Measurements from ENCODE around the gene TSPAN11. TPM values are rescaled to one million over a fixed set of nuclear protein-coding genes. Genes with fewer than 3 reads are reported as not detected.

TSPAN11 gene
- total and polyA plus RNA-seq, 2 of the 8 experiments (the other 6 are each of a cell fraction or from before 2014, with no cell fraction given), result 3.9 to 8.2 TPM

DNA sequence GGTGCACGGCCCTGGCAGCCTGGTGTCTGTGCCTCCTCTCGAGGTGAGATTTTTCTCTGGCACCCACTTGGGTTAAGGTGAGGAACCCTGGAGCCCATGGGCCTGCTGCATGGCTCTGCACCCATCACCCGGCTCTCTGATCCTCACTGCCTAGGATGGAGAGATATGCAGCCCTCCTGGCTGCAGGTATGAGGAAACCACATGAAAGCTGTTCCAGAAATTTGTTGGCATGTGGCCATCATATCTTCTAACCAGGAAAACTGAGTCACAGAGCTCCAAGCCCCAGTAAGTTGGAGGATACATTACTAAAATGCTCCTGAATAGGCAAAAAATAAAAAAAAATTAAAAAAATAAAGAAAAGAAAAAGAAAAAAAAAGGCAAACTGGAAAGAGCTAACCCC lies 107.8 kb downstream of the TSPAN11 start:
- Histone ChIP-seq H2BK5ac (ENCODE audit: low read depth, low read length) (no peak overlapping the region), H2BK120ac (replicated peaks; ENCODE audit: low read depth, low read length) (no peak overlapping the region), H3K27ac (ENCODE audit: low read depth, low read length) (no peak overlapping the region), H4K8ac (ENCODE audit: extremely low read depth, insufficient read depth, low read length) (no peak overlapping the region), H3K14ac (ENCODE audit: insufficient read length) (no peak overlapping the region), H3K79me2 (ENCODE audit: control insufficient read depth in 1 of 2, insufficient read depth in 2 of 2, low read length in 2 of 2) (no peaks in the 10 kb centered on the region), H2BK20ac (ENCODE audit: low read length) (no peak overlapping the region), H3K36me3 (ENCODE audit: control insufficient read depth in 2 of 4, insufficient read depth in 4 of 4, low read length in 3 of 4) (no peaks in the 10 kb centered on the region), H3K56ac (replicated peaks; ENCODE audit: insufficient read length, low read depth, low read length) (no peak overlapping the region), H4K5ac (ENCODE audit: insufficient read length, low read depth, low read length) (no peak overlapping the region), H2BK12ac (ENCODE audit: low read depth, low read length) (no peak overlapping the region), H3K9me3 (ENCODE audit: insufficient read depth in 2 of 2, low read depth in 1 of 2, low read length in 1 of 2) (no peaks in the 10 kb centered on the region), H3K9ac (replicated peaks in 1 of 4; ENCODE audit: extremely low read depth in 1 of 4, low read depth in 3 of 4, low read length in 3 of 4) (no peak overlapping the region), H3K4me3 (ENCODE audit: extremely low read depth in 1 of 4, insufficient read depth in 2 of 4, low read depth in 3 of 4, low read length in 4 of 4) (no peak overlapping the region), H3K79me1 (ENCODE audit: low read depth, low read length) (no peaks in the 10 kb centered on the region), H2AFZ (ENCODE audit: low read length) (no peak overlapping the region), H3K4me1 (replicated peaks in 1 of 4; ENCODE audit: control insufficient read depth in 3 of 4, insufficient read depth in 4 of 4, low read length in 3 of 4) (no peaks in the 10 kb centered on the region), H3K4me2 (ENCODE audit: insufficient read depth in 1 of 2, low read depth in 2 of 2, low read length in 2 of 2) (no peak overlapping the region), H2BK15ac (ENCODE audit: low read length) (no peak overlapping the region), H3K4ac (replicated peaks; ENCODE audit: insufficient read length, low read depth, low read length) (no peak overlapping the region), H3K18ac (ENCODE audit: extremely low read depth, low read length) (no peak overlapping the region), H4K20me1 (replicated peaks in 1 of 2; ENCODE audit: control insufficient read depth in 1 of 2, insufficient read depth in 2 of 2, low read length in 2 of 2) (no peaks in the 10 kb centered on the region), H3K27me3 (replicated peaks in 1 of 4; ENCODE audit: control insufficient read depth in 3 of 4, extremely low read depth in 1 of 4, insufficient read depth in 3 of 4, low read length in 3 of 4) (no peaks in the 10 kb centered on the region), H4K91ac (replicated peaks; ENCODE audit: insufficient read length, low read length) (no peak overlapping the region), H3K23ac (ENCODE audit: insufficient read length) (no peak overlapping the region), H2AK5ac (ENCODE audit: low read depth, low read length) (no peak overlapping the region), H3K23me2 (ENCODE audit: low read depth, low read length) (no peaks in the 10 kb centered on the region; the same call in 1 of the 2 replicates)
- DNase-seq (ENCODE audit: low read depth in 1 of 2, low spot score in 2 of 2), result no peak
- ChIA-PET POLR2A (ENCODE audit: partially characterized antibody) (interaction anchor here (0.7 kb wide), 1 partner anchor 576 kb away, joined by 4 read pairs; no protein-coding TSS in a partner anchor), CTCF (ENCODE audit: partially characterized antibody) (interaction anchor here (0.6 to 2.2 kb wide), 8 partner anchors 8 to 182 kb away, joined by 3 to 8 read pairs (median 5); no protein-coding TSS in a partner anchor)
- FAIRE-seq, result no peak
- 97% methylated on average over 3 of the region's 3 CpGs; no CpG with 5 or more reads in 1 of the 2 experiments for WGBS, 2 experiments (ENCODE audit: extremely low coverage in 1 of 2, insufficient coverage in 1 of 2, insufficient read length in 1 of 2, insufficient replicate concordance in 2 of 2, low coverage in 1 of 2, low lambda C conversion rate in 2 of 2, missing lambda C conversion rate in 1 of 2)
- TF ChIP-seq GTF2F1 (IDR thresholded peaks at IDR 0.05; ENCODE audit: borderline replicate concordance, low read depth, low read length) (no peak), ZNF274 (IDR thresholded peaks at IDR 0.05; ENCODE audit: borderline replicate concordance, extremely low read depth, low read length) (no peak), FOSL1 (IDR thresholded peaks at IDR 0.05; ENCODE audit: insufficient read depth, low read depth, low read length) (no peak), SIRT6 (IDR thresholded peaks at IDR 0.05; ENCODE audit: low read length) (no peak), SP4 (IDR thresholded peaks at IDR 0.05; ENCODE audit: low read length) (no peak), TBP (IDR thresholded peaks at IDR 0.05; ENCODE audit: low read depth, low read length) (no peak), CTBP2 (IDR thresholded peaks at IDR 0.05; ENCODE audit: borderline replicate concordance, insufficient read depth, insufficient read length, low read length) (no peak), SRF (IDR thresholded peaks at IDR 0.05; ENCODE audit: low read depth, low read length) (no peak), EZH2 (IDR thresholded peaks at IDR 0.05; ENCODE audit: low read depth, low read length, severe bottlenecking) (no peak), RFX5 (IDR thresholded peaks at IDR 0.05; ENCODE audit: borderline replicate concordance, low read depth, low read length) (no peak), TAF7 (optimal IDR thresholded peaks at IDR 0.05; ENCODE audit: borderline replicate concordance, low read depth, low read length) (no peak), KDM5A (IDR thresholded peaks at IDR 0.05; ENCODE audit: low read length) (no peak), PHF8 (conservative IDR thresholded peaks at IDR 0.05; ENCODE audit: low read depth, low read length) (no peak), KDM1A (IDR thresholded peaks at IDR 0.05; ENCODE audit: borderline replicate concordance, low read length) (no peak)
- TF ChIP-seq, protein P1, sequence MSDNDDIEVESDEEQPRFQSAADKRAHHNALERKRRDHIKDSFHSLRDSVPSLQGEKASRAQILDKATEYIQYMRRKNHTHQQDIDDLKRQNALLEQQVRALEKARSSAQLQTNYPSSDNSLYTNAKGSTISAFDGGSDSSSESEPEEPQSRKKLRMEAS (IDR thresholded peaks at IDR 0.05), result no peak

Measured in H1 (cell line).